Mesendoderm (in vitro differentiated cells): ENCODE data around the gene EXO1. TPM values are rescaled to one million over a fixed set of nuclear protein-coding genes. Genes with fewer than 3 reads are reported as not detected.
A peak's percentile ranks its signal among the peaks of the same experiment; 100 is the strongest.
"Not testable (repeated sequence)": the region's sequence is repeated elsewhere in the genome, so short reads cannot be mapped to it uniquely, and the experiment has no call there.

Experiments used
- DNase-seq: peaks from one replicate; pipeline ENCODE4 v3.0.0; 2013
- H2AK5ac ChIP-seq: 2 replicates; pipeline ENCODE4 v1.6.1; 2013; ENCODE audit warnings: low read length, inconsistent platforms
- H2BK120ac ChIP-seq: 2 replicates; pipeline ENCODE4 v1.6.1; 2013; ENCODE audit warnings: low read depth, mild to moderate bottlenecking, low read length, moderate library complexity, mixed read lengths
- H2BK15ac ChIP-seq: replicated peaks from 2 replicates; pipeline ENCODE4 v1.6.1; 2013; ENCODE audit warnings: low read depth, mild to moderate bottlenecking, moderate library complexity
- H2BK5ac ChIP-seq: 2 replicates; pipeline ENCODE4 v1.6.1; 2013; ENCODE audit warnings: low read length, inconsistent platforms
- H3K18ac ChIP-seq: 2 replicates; pipeline ENCODE4 v1.6.1; 2013; ENCODE audit warnings: mild to moderate bottlenecking, low read length, mixed read lengths
- H3K23ac ChIP-seq: one replicate; pipeline ENCODE4 v1.6.1; 2013; ENCODE audit warnings: low read length
- H3K27ac ChIP-seq: 2 replicates; pipeline ENCODE4 v1.5.1; 2013; ENCODE audit warnings: low read depth, mild to moderate bottlenecking, inconsistent platforms, low read length, moderate library complexity
- H3K27me3 ChIP-seq: 2 replicates; pipeline ENCODE4 v1.6.1; 2013; ENCODE audit warnings: low read length, control low read depth, mild to moderate bottlenecking, inconsistent platforms; ENCODE audit not compliant: insufficient read depth, poor library complexity
- H3K36me3 ChIP-seq: 2 replicates; pipeline ENCODE4 v1.6.1; 2013; ENCODE audit warnings: low read length, inconsistent platforms; ENCODE audit not compliant: control insufficient read depth, insufficient read depth
- H3K4ac ChIP-seq: one replicate; pipeline ENCODE4 v1.6.1; 2013; ENCODE audit warnings: low read depth, mild to moderate bottlenecking, low read length, moderate library complexity
- H3K4me1 ChIP-seq: 2 replicates; pipeline ENCODE4 v1.6.1; 2013; ENCODE audit warnings: low read depth, low read length, inconsistent platforms; ENCODE audit not compliant: control insufficient read depth
- H3K4me2 ChIP-seq: 2 replicates; pipeline ENCODE4 v1.6.1; 2013; ENCODE audit warnings: low read length
- H3K4me3 ChIP-seq: 2 replicates; pipeline ENCODE4 v1.5.1; 2013; ENCODE audit warnings: mild to moderate bottlenecking, low read length
- H3K56ac ChIP-seq: one replicate; pipeline ENCODE4 v1.6.1; 2013; ENCODE audit warnings: low read length
- H3K79me1 ChIP-seq: 2 replicates; pipeline ENCODE4 v1.6.1; 2013; ENCODE audit warnings: low read length, inconsistent platforms
- H3K79me2 ChIP-seq: 2 replicates; pipeline ENCODE4 v1.6.1; 2013; ENCODE audit warnings: mild to moderate bottlenecking, low read length; ENCODE audit not compliant: control insufficient read depth, insufficient read depth
- H3K9ac ChIP-seq: 2 replicates; pipeline ENCODE4 v1.6.1; 2013; ENCODE audit warnings: low read length, inconsistent platforms
- H4K5ac ChIP-seq: one replicate; pipeline ENCODE4 v1.6.1; 2013; ENCODE audit warnings: low read length
- H4K8ac ChIP-seq: one replicate; pipeline ENCODE4 v1.6.1; 2013; ENCODE audit warnings: low read depth, mild to moderate bottlenecking, control low read depth, low read length, moderate library complexity
- WGBS: extraction: QIAGEN DNeasy Blood & Tissue Kit; methylation state at CpG from one replicate; pipeline ENCODE4 v1.1.7; 2013; ENCODE audit warnings: low lambda C conversion rate, missing lambda C conversion rate; ENCODE audit not compliant: insufficient coverage; ENCODE audit errors: extremely low coverage; 5-methylcytosine and 5-hydroxymethylcytosine counted together
- polyA plus RNA-seq, 2 experiments: library from polyadenylated mRNA; stranded (reverse); fragments of 200-250 nt; gene quantifications; one replicate each; pipeline ENCODE4 v1.2.3, GENCODE V29; 2013

EXO1 gene
- 24.3 TPM for polyA plus RNA-seq (2013, experiment 1 of 2)
- polyA plus RNA-seq (2013, experiment 2 of 2): 24.4 TPM

GRCh38 chr1:241847796-241848685, at the start of gene EXO1:
Gene EXO1 (plus strand): TSS chr1:241848204. CDS start chr1:241850426, 2,222 bp downstream.
- Histone ChIP-seq H3K9ac (peak within 1 kb of the TSS; percentile 82), H4K8ac (no peak within 1 kb of the TSS), H3K79me1 (peaks cover 2% of the 10 kb centered on the region), H3K4ac (no peak within 1 kb of the TSS), H3K4me1 (no peaks in the 10 kb centered on the region), H2BK120ac (no peak within 1 kb of the TSS), H4K5ac (peak within 1 kb of the TSS; percentile 1), H3K56ac (peak within 1 kb of the TSS; percentile 97), H3K27me3 (no peaks in the 10 kb centered on the region), H3K36me3 (peaks cover 2% of the 10 kb centered on the region), H3K23ac (peak within 1 kb of the TSS; percentile 38), H2AK5ac (no peak within 1 kb of the TSS), H3K27ac (peak within 1 kb of the TSS; percentile 68), H3K4me3 (peak within 1 kb of the TSS; percentile 75), H2BK15ac (no peak within 1 kb of the TSS), H3K79me2 (peaks cover 14% of the 10 kb centered on the region), H2BK5ac (peak within 1 kb of the TSS; percentile 89), H3K18ac (peak within 1 kb of the TSS; percentile 11), H3K4me2 (peak within 1 kb of the TSS; percentile 77)
- peak; percentile 97 for DNase-seq
- WGBS: no CpG with 5 or more reads among the region's 68 CpGs

DNA sequence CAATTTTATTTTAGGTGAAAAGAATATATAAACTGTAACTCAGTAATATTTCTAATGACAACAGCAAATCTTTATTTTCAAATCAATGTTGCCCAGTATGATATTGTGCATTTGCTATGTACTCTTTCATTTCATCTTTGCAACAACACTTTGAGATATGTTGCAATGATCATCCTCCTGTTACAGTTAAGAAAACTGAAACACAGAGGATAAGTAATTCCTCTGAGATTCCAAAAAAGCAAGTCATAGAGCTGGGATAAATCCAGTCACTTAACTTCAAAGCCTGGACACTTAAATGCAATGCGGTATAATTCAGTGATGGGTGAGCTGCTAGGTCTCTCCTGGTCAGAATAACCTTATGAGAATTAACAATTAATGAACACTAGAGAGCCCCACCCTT, 48.6 kb upstream of the EXO1 start:
- H3K4me2 ChIP-seq: no peak overlapping the region
- no peak overlapping the region for H3K23ac ChIP-seq
- no peaks in the 10 kb centered on the region for H3K4me1 ChIP-seq
- DNase-seq: no peak
- no peak overlapping the region for H4K8ac ChIP-seq
- no peak overlapping the region for H2BK5ac ChIP-seq
- WGBS: no CpG with 5 or more reads among the region's 1 CpG
- H3K9ac ChIP-seq: no peak overlapping the region
- H3K56ac ChIP-seq: no peak overlapping the region
- H2BK120ac ChIP-seq: no peak overlapping the region
- no peak overlapping the region for H3K4me3 ChIP-seq
- no peak overlapping the region for H3K4ac ChIP-seq
- no peaks in the 10 kb centered on the region for H3K79me1 ChIP-seq
- no peak overlapping the region for H2AK5ac ChIP-seq
- H3K18ac ChIP-seq: no peak overlapping the region
- no peak overlapping the region for H4K5ac ChIP-seq
- no peaks in the 10 kb centered on the region for H3K79me2 ChIP-seq
- no peaks in the 10 kb centered on the region for H3K27me3 ChIP-seq
- H3K27ac ChIP-seq: no peak overlapping the region
- no peaks in the 10 kb centered on the region for H3K36me3 ChIP-seq
- no peak overlapping the region for H2BK15ac ChIP-seq

DNA sequence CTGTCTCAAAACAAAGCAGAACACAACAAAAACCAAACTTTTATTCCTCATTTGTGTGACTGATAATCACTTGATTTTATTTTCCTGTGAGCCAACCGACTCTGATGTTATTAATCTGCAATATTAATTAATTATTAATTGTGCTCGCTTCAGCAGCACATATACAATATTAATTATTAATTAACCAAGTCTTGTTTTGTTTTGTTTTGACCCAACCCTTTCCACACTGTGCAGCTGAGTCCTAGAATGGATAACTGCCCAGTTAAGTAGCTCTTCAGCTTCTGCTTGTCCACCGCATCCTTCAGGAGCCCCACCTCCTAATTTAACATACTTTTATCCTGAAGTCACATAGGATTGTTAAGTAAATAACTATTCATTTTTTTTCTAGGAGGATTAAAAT, 47.4 kb upstream of the EXO1 start:
- H2BK120ac ChIP-seq: no peak overlapping the region
- H3K27ac ChIP-seq: no peak overlapping the region
- H3K4me2 ChIP-seq: no peak overlapping the region
- H2AK5ac ChIP-seq: no peak overlapping the region
- H3K4me1 ChIP-seq: no peaks in the 10 kb centered on the region
- H2BK5ac ChIP-seq: no peak overlapping the region
- no peak overlapping the region for H2BK15ac ChIP-seq
- no CpG with 5 or more reads among the region's 3 CpGs for WGBS
- H3K4me3 ChIP-seq: no peak overlapping the region
- no peak overlapping the region for H3K18ac ChIP-seq
- H3K4ac ChIP-seq: no peak overlapping the region
- no peak for DNase-seq
- H4K8ac ChIP-seq: no peak overlapping the region
- no peak overlapping the region for H3K56ac ChIP-seq
- no peak overlapping the region for H3K9ac ChIP-seq
- H3K79me1 ChIP-seq: no peaks in the 10 kb centered on the region
- H4K5ac ChIP-seq: no peak overlapping the region
- H3K79me2 ChIP-seq: no peaks in the 10 kb centered on the region
- H3K27me3 ChIP-seq: no peaks in the 10 kb centered on the region
- no peaks in the 10 kb centered on the region for H3K36me3 ChIP-seq
- no peak overlapping the region for H3K23ac ChIP-seq

GRCh38 chr1:241802863-241803262, 45.1 kb upstream of the EXO1 start:
- no peaks in the 10 kb centered on the region for H3K79me1 ChIP-seq
- no peak overlapping the region for H3K23ac ChIP-seq
- H4K8ac ChIP-seq: no peak overlapping the region
- no peak overlapping the region for H3K56ac ChIP-seq
- no peak overlapping the region for H2BK120ac ChIP-seq
- no peaks in the 10 kb centered on the region for H3K36me3 ChIP-seq
- H2BK5ac ChIP-seq: no peak overlapping the region
- no peak overlapping the region for H2BK15ac ChIP-seq
- no peak overlapping the region for H3K18ac ChIP-seq
- no peak overlapping the region for H4K5ac ChIP-seq
- no peaks in the 10 kb centered on the region for H3K79me2 ChIP-seq
- H3K27me3 ChIP-seq: no peaks in the 10 kb centered on the region
- WGBS: no CpG with 5 or more reads among the region's 3 CpGs
- H3K4me2 ChIP-seq: no peak overlapping the region
- no peak overlapping the region for H3K9ac ChIP-seq
- DNase-seq: no peak
- no peak overlapping the region for H3K27ac ChIP-seq
- no peaks in the 10 kb centered on the region for H3K4me1 ChIP-seq
- H3K4ac ChIP-seq: no peak overlapping the region
- H2AK5ac ChIP-seq: no peak overlapping the region
- H3K4me3 ChIP-seq: no peak overlapping the region

GRCh38 chr1:241804706-241805105, 43.3 kb upstream of the EXO1 start:
- not testable (repeated sequence) for H2BK15ac ChIP-seq, H2BK120ac ChIP-seq, H3K27ac ChIP-seq, H3K27me3 ChIP-seq, H4K5ac ChIP-seq, H4K8ac ChIP-seq, H3K9ac ChIP-seq, H3K23ac ChIP-seq, H3K79me2 ChIP-seq, H3K79me1 ChIP-seq, H3K18ac ChIP-seq, H2AK5ac ChIP-seq, H3K4ac ChIP-seq, H3K36me3 ChIP-seq, H3K4me2 ChIP-seq, H2BK5ac ChIP-seq, H3K4me1 ChIP-seq, H3K56ac ChIP-seq, DNase-seq, H3K4me3 ChIP-seq
- WGBS: no CpG with 5 or more reads among the region's 4 CpGs
